Mononuclear cell (primary cell): ENCODE data around the gene PON3. TPM values are rescaled to one million over a fixed set of nuclear protein-coding genes. Genes with fewer than 3 reads are reported as not detected.

Experiments used
- H3K27me3 ChIP-seq: 2 replicates; pipeline ENCODE4 v1.6.0; 2011; ENCODE audit warnings: low read length, control low read depth; ENCODE audit not compliant: insufficient read depth
- H3K4me1 ChIP-seq: 2 replicates; pipeline ENCODE4 v1.5.1; 2011; ENCODE audit warnings: mild to moderate bottlenecking, low read length, control low read depth; ENCODE audit not compliant: insufficient read depth
- H3K4me3 ChIP-seq: 2 replicates; pipeline ENCODE4 v1.5.1; 2011; ENCODE audit warnings: mild to moderate bottlenecking, low read length, moderate library complexity
- H3K9me3 ChIP-seq: 2 replicates; pipeline ENCODE4 v1.5.1; 2011; ENCODE audit warnings: low read depth, mild to moderate bottlenecking, control low read depth, low read length
- total RNA-seq: library from RNA; depleted of rRNA; stranded (reverse); fragments of >200 nt; gene quantifications from one replicate; pipeline ENCODE4 v1.2.3, GENCODE V29; 2012

PON3 gene
- total RNA-seq, 1 donor, result not detected

GRCh38 chr7:95316588-95316987, 79.6 kb downstream of the PON3 start:
- H3K9me3 ChIP-seq, result no peaks in the 10 kb centered on the region
- H3K4me3 ChIP-seq, result no peak overlapping the region
- H3K27me3 ChIP-seq, result no peaks in the 10 kb centered on the region
- no peaks in the 10 kb centered on the region for H3K4me1 ChIP-seq

GRCh38 chr7:95312561-95312960, 83.6 kb downstream of the PON3 start:
- no peaks in the 10 kb centered on the region for H3K27me3 ChIP-seq
- H3K9me3 ChIP-seq, result no peaks in the 10 kb centered on the region
- no peak overlapping the region for H3K4me3 ChIP-seq
- H3K4me1 ChIP-seq, result no peaks in the 10 kb centered on the region

DNA sequence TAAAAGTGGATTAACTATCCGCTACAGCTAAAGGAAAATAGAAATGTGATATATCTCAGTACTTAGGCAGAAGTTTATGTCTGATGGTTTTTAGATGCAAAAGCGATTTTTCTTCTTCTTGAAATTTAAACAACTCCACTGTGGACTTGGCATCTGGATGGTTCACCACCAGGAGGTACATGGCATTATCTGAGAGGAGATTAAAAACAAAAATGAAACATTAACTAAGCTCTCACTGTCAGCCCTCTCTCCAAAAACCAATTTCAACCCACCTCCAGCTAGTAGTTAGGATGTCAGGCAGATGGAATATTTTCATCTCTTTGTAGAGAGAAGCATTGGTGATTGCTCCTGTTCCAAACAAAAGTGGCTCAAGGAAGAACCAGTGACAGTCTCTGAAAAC, 84.8 kb downstream of the PON3 start:
- no peaks in the 10 kb centered on the region for H3K27me3 ChIP-seq
- H3K4me1 ChIP-seq, result no peaks in the 10 kb centered on the region
- H3K4me3 ChIP-seq, result no peak overlapping the region
- H3K9me3 ChIP-seq, result no peaks in the 10 kb centered on the region

GRCh38 chr7:95309951-95310350, 86.2 kb downstream of the PON3 start:
- Histone ChIP-seq H3K4me1 (no peaks in the 10 kb centered on the region), H3K4me3 (no peak overlapping the region), H3K27me3 (no peaks in the 10 kb centered on the region), H3K9me3 (no peaks in the 10 kb centered on the region)

Other genes with a start within 250 kb of the PON3 start
- gene PON1, start 71.8 kb downstream of the PON3 start, total RNA-seq, result not detected
- gene PON2, start 38.7 kb upstream of the PON3 start, total RNA-seq, result 7.6 TPM
- 0.10 TPM for gene ASB4, start 89.6 kb upstream of the PON3 start, total RNA-seq
- gene PDK4, start 200.1 kb upstream of the PON3 start, total RNA-seq, result 1.2 TPM